ENCODE measurements around the gene FOXP1. TPM values are rescaled to one million over a fixed set of nuclear protein-coding genes. Genes with fewer than 3 reads are reported as not detected.

Gene FOXP1
- total RNA-seq, 1 donor from 2014 or later, result 107 TPM

DNA sequence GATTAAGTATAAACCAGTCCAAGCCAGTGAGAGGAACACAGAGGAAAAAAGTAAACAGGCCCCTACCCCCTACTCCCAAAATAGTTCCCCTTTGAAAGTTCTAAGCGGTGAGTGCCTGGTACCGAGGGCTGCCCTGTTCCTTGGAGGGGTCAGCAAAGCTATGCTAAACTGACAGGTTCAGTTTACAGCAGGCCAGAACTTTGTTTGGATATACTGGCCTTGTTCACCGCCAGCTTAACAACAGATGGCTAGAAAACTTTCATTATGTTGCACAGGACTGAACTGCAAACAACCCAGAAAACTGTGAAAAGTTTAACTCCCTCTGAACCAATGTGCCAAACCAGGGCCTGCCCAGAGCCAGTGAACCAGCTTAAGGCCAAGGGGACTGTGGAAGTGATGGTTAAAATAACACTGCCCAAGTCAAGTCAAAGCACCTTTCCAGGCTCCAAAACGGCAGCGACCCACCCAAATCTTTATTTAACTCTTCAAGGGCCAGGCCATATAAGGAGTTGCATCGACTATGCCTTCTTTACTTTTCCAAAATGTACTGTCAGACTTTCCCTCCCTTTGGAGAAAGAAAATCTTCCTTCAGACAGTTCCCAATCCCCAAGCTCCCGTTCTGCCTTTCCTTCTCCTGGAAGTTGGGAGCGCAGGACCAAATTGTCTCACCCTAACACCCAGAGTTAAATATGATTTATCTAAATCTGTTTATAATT lies 448.0 kb downstream of the FOXP1 start:
- Histone ChIP-seq H3K27me3 (ENCODE audit: insufficient read depth, low read length) (no peaks in the 10 kb centered on the region), H3K9ac (ENCODE audit: low read length) (peak overlapping the region; percentile 0), H3K4me2 (ENCODE audit: low read length) (peak overlapping the region; percentile 34), H3K27ac (ENCODE audit: low read depth, low read length) (no peak overlapping the region), H3K79me2 (ENCODE audit: insufficient read depth, low read length) (peaks cover 12% of the 10 kb centered on the region), H3K9me3 (ENCODE audit: insufficient read depth, low read depth, low read length) (no peaks in the 10 kb centered on the region), H3K4me3 (ENCODE audit: insufficient read depth, low read depth, low read length) (no peak overlapping the region), H3K36me3 (ENCODE audit: insufficient read depth, low read length) (no peaks in the 10 kb centered on the region), H2AFZ (ENCODE audit: low read depth, low read length) (no peak overlapping the region), H4K20me1 (ENCODE audit: insufficient read depth, low read length) (no peaks in the 10 kb centered on the region), H3K4me1 (ENCODE audit: insufficient read depth, low read length) (peaks cover 27% of the 10 kb centered on the region)
- Mint-ChIP-seq H3K36me3 (ENCODE audit: low read depth, unreplicated experiment) (no peaks in the 10 kb centered on the region), H3K4me3 (ENCODE audit: unreplicated experiment) (no peak overlapping the region), H3K27me3 (ENCODE audit: low read depth, unreplicated experiment) (no peaks in the 10 kb centered on the region), H3K4me1 (ENCODE audit: low read depth, unreplicated experiment) (peaks cover 32% of the 10 kb centered on the region), H3K27ac (ENCODE audit: unreplicated experiment) (no peak overlapping the region), H3K9me3 (ENCODE audit: unreplicated experiment) (no peaks in the 10 kb centered on the region)
- TF ChIP-seq CTCF (IDR thresholded peaks at IDR 0.05; ENCODE audit: insufficient read depth, low read depth, low read length) (no peak), EZH2 (IDR thresholded peaks at IDR 0.05; ENCODE audit: insufficient read depth, low read length) (no peak)
- no peak for DNase-seq (ENCODE audit: low read depth)
- no peak for FAIRE-seq

GRCh38 chr3:71134521-71134920 lies 449.0 kb downstream of the FOXP1 start:
- Histone ChIP-seq H3K4me1 (ENCODE audit: insufficient read depth, low read length) (peaks cover 32% of the 10 kb centered on the region), H2AFZ (ENCODE audit: low read depth, low read length) (no peak overlapping the region), H3K27ac (ENCODE audit: low read depth, low read length) (no peak overlapping the region), H3K4me3 (ENCODE audit: insufficient read depth, low read depth, low read length) (no peak overlapping the region), H3K27me3 (ENCODE audit: insufficient read depth, low read length) (no peaks in the 10 kb centered on the region), H3K9me3 (ENCODE audit: insufficient read depth, low read depth, low read length) (no peaks in the 10 kb centered on the region), H3K4me2 (ENCODE audit: low read length) (no peak overlapping the region), H3K36me3 (ENCODE audit: insufficient read depth, low read length) (no peaks in the 10 kb centered on the region), H3K9ac (ENCODE audit: low read length) (no peak overlapping the region), H4K20me1 (ENCODE audit: insufficient read depth, low read length) (no peaks in the 10 kb centered on the region), H3K79me2 (ENCODE audit: insufficient read depth, low read length) (peaks cover 19% of the 10 kb centered on the region)
- H3K9me3 Mint-ChIP-seq (ENCODE audit: unreplicated experiment), result no peaks in the 10 kb centered on the region
- no peaks in the 10 kb centered on the region for H3K27me3 Mint-ChIP-seq (ENCODE audit: low read depth, unreplicated experiment)
- H3K4me1 Mint-ChIP-seq (ENCODE audit: low read depth, unreplicated experiment), result peaks cover 38% of the 10 kb centered on the region
- no peak overlapping the region for H3K4me3 Mint-ChIP-seq (ENCODE audit: unreplicated experiment)
- no peaks in the 10 kb centered on the region for H3K36me3 Mint-ChIP-seq (ENCODE audit: low read depth, unreplicated experiment)
- no peak for FAIRE-seq
- no peak for TF ChIP-seq EZH2 (IDR thresholded peaks at IDR 0.05; ENCODE audit: insufficient read depth, low read length)
- no peak for TF ChIP-seq CTCF (IDR thresholded peaks at IDR 0.05; ENCODE audit: insufficient read depth, low read depth, low read length)
- no peak for DNase-seq (ENCODE audit: low read depth)
- H3K27ac Mint-ChIP-seq (ENCODE audit: unreplicated experiment), result no peak overlapping the region

GRCh38 chr3:71133865-71134264 lies 449.7 kb downstream of the FOXP1 start:
- H3K9me3 ChIP-seq (ENCODE audit: insufficient read depth, low read depth, low read length), result no peaks in the 10 kb centered on the region
- peaks cover 37% of the 10 kb centered on the region for H3K4me1 ChIP-seq (ENCODE audit: insufficient read depth, low read length)
- DNase-seq (ENCODE audit: low read depth) (no peak), FAIRE-seq (no peak)
- Mint-ChIP-seq H3K4me3 (ENCODE audit: unreplicated experiment) (no peak overlapping the region), H3K27me3 (ENCODE audit: low read depth, unreplicated experiment) (no peaks in the 10 kb centered on the region), H3K36me3 (ENCODE audit: low read depth, unreplicated experiment) (no peaks in the 10 kb centered on the region), H3K27ac (ENCODE audit: unreplicated experiment) (no peak overlapping the region), H3K9me3 (ENCODE audit: unreplicated experiment) (no peaks in the 10 kb centered on the region), H3K4me1 (ENCODE audit: low read depth, unreplicated experiment) (peaks cover 43% of the 10 kb centered on the region)
- H3K79me2 ChIP-seq (ENCODE audit: insufficient read depth, low read length), result peaks cover 26% of the 10 kb centered on the region
- H3K36me3 ChIP-seq (ENCODE audit: insufficient read depth, low read length), result no peaks in the 10 kb centered on the region
- no peak overlapping the region for H2AFZ ChIP-seq (ENCODE audit: low read depth, low read length)
- no peak overlapping the region for H3K27ac ChIP-seq (ENCODE audit: low read depth, low read length)
- no peaks in the 10 kb centered on the region for H4K20me1 ChIP-seq (ENCODE audit: insufficient read depth, low read length)
- H3K9ac ChIP-seq (ENCODE audit: low read length), result no peak overlapping the region
- no peak overlapping the region for H3K4me3 ChIP-seq (ENCODE audit: insufficient read depth, low read depth, low read length)
- H3K27me3 ChIP-seq (ENCODE audit: insufficient read depth, low read length), result no peaks in the 10 kb centered on the region
- TF ChIP-seq EZH2 (IDR thresholded peaks at IDR 0.05; ENCODE audit: insufficient read depth, low read length), result no peak
- TF ChIP-seq CTCF (IDR thresholded peaks at IDR 0.05; ENCODE audit: insufficient read depth, low read depth, low read length), result no peak
- no peak overlapping the region for H3K4me2 ChIP-seq (ENCODE audit: low read length)

All from astrocyte (in vitro differentiated cells and primary cell).